PC-3 (cell line): ENCODE measurements around the gene SLC44A5. TPM values are rescaled to one million over a fixed set of nuclear protein-coding genes. Genes with fewer than 3 reads are reported as not detected.

Experiments
- ATAC-seq: fragments of 200-7000 bp; cut with Tn5 transposase; 2 replicates; pipeline ENCODE4 v1.9.1; 2020; ENCODE audit warnings: mild to moderate bottlenecking, moderate library complexity
- BruUV-seq: library from RNA; stranded (reverse); fragments of 400-500 nt; replicated peaks from 2 replicates; lab custom pipeline; 2021; lab: Mats Ljungman, UMichigan
- CTCF ChIA-PET: fragments of 300-600 bp; sonication (Branson Sonifier 250); formaldehyde crosslinking; loops from one replicate; lab custom pipeline; 2022; ENCODE audit warnings: antibody characterized with exemption; lab: Charles Lee
- POLR2A ChIA-PET: fragments of 300-600 bp; sonication (Branson Sonifier 250); formaldehyde crosslinking; loops from one replicate; lab custom pipeline; 2022; ENCODE audit warnings: antibody characterized with exemption; ENCODE audit not compliant: unreplicated experiment; lab: Charles Lee
- DNase-seq: peaks from one replicate; pipeline ENCODE4 v3.0.0-alpha.2; 2015
- H2AFZ ChIP-seq: fragments of 300-600 bp; sonication (generic); 2 replicates; pipeline ENCODE4 v1.6.0; 2016; ENCODE audit warnings: antibody characterized with exemption, low read length
- H3F3A ChIP-seq: fragments of 300-600 bp; sonication (generic); one replicate; pipeline ENCODE4 v1.6.0; 2017; ENCODE audit warnings: antibody characterized with exemption, low read length, control low read depth, mild to moderate bottlenecking; ENCODE audit not compliant: unreplicated experiment
- H3K27ac ChIP-seq: fragments of 300-600 bp; sonication (generic); 2 replicates; pipeline ENCODE4 v1.5.1; 2016; ENCODE audit warnings: mild to moderate bottlenecking, low read length
- H3K27me3 ChIP-seq: fragments of 300-600 bp; sonication (generic); 2 replicates; pipeline ENCODE4 v1.6.1; 2016; ENCODE audit warnings: low read length, mixed read lengths
- H3K36me3 ChIP-seq: fragments of 300-600 bp; sonication (generic); 2 replicates; pipeline ENCODE4 v1.6.1; 2016; ENCODE audit warnings: low read depth, mixed run types, low read length, mixed read lengths
- H3K4me1 ChIP-seq: fragments of 300-600 bp; sonication (generic); 2 replicates; pipeline ENCODE4 v1.5.1; 2016; ENCODE audit warnings: low read length; ENCODE audit not compliant: insufficient read depth
- H3K4me2 ChIP-seq: fragments of 300-600 bp; sonication (generic); 2 replicates; pipeline ENCODE4 v1.6.0; 2016; ENCODE audit warnings: low read length
- H3K4me3 ChIP-seq: fragments of 300-600 bp; sonication (generic); 2 replicates; pipeline ENCODE4 v1.5.1; 2016; ENCODE audit warnings: mild to moderate bottlenecking, low read length, mixed read lengths
- H3K79me2 ChIP-seq: fragments of 300-600 bp; sonication (generic); 2 replicates; pipeline ENCODE4 v1.6.1; 2017; ENCODE audit warnings: low read length, mixed read lengths
- H3K9ac ChIP-seq: fragments of 300-600 bp; sonication (generic); 2 replicates; pipeline ENCODE4 v1.6.0; 2016; ENCODE audit warnings: mild to moderate bottlenecking, low read length
- H3K9me2 ChIP-seq: fragments of 300-600 bp; sonication (generic); replicated peaks from 2 replicates; pipeline ENCODE4 v1.6.1; 2016; ENCODE audit warnings: mixed run types, low read length, mixed read lengths
- H3K9me3 ChIP-seq: fragments of 300-600 bp; sonication (generic); 2 replicates; pipeline ENCODE4 v1.6.1; 2016; ENCODE audit warnings: low read length, mixed read lengths
- H4K20me1 ChIP-seq: fragments of 300-600 bp; sonication (generic); 2 replicates; pipeline ENCODE4 v1.6.1; 2016; ENCODE audit warnings: low read length, mixed read lengths
- CTCF ChIP-seq: fragments of 300-600 bp; sonication (generic); conservative IDR thresholded peaks from 2 replicates; pipeline ENCODE4 v1.5.1; 2017; ENCODE audit warnings: antibody characterized with exemption, low read depth, mild to moderate bottlenecking, low read length
- EZH2 ChIP-seq: fragments of 300-600 bp; sonication (generic); IDR thresholded peaks from one replicate; pipeline ENCODE4 v1.6.1; 2017; ENCODE audit warnings: antibody characterized with exemption, mild to moderate bottlenecking, low read length; ENCODE audit not compliant: unreplicated experiment
- EZH2phosphoT487 ChIP-seq: fragments of 300-600 bp; sonication (generic); IDR thresholded peaks from 2 replicates; pipeline ENCODE4 v1.6.1; 2018; ENCODE audit warnings: mild to moderate bottlenecking, antibody characterized with exemption, low read length, borderline replicate concordance
- intact Hi-C: fragments of 100-400 bp; cut with micrococcal nuclease; formaldehyde crosslinking; loops from 2 replicates; pipeline ENCODE4 v1.9.0; 2023
- total RNA-seq: library from RNA; depleted of rRNA; stranded (reverse); fragments of >200 nt; gene quantifications from 2 replicates; pipeline ENCODE4 v1.2.3, GENCODE V29; 2014

SLC44A5 gene
- total RNA-seq, 1 experiment from 2014 or later, result not detected

GRCh38 chr1:75308365-75308764, 302.5 kb downstream of the SLC44A5 start:
- no peak for ATAC-seq
- H3F3A ChIP-seq, result no peaks in the 10 kb centered on the region
- ChIA-PET POLR2A (no interaction called here), CTCF (no interaction called here)
- TF ChIP-seq EZH2 (no peak), EZH2phosphoT487 (no peak), CTCF (no peak)
- no TSS peak for BruUV-seq
- no peak overlapping the region for H3K4me2 ChIP-seq
- no peaks in the 10 kb centered on the region for H3K79me2 ChIP-seq
- no peak overlapping the region for H2AFZ ChIP-seq
- H3K4me3 ChIP-seq, result no peak overlapping the region
- H3K9me3 ChIP-seq, result no peaks in the 10 kb centered on the region
- no peaks in the 10 kb centered on the region for H3K9me2 ChIP-seq
- H3K36me3 ChIP-seq, result no peaks in the 10 kb centered on the region
- intact Hi-C loops, result no loop called here
- H4K20me1 ChIP-seq, result no peaks in the 10 kb centered on the region
- no peaks in the 10 kb centered on the region for H3K4me1 ChIP-seq
- no peak overlapping the region for H3K27ac ChIP-seq
- H3K9ac ChIP-seq, result no peak overlapping the region
- no peak for DNase-seq
- H3K27me3 ChIP-seq, result peaks cover 35% of the 10 kb centered on the region

GRCh38 chr1:75305061-75305460, 305.9 kb downstream of the SLC44A5 start:
- Histone ChIP-seq H3K79me2 (no peaks in the 10 kb centered on the region), H2AFZ (no peak overlapping the region), H3K4me3 (no peak overlapping the region), H4K20me1 (no peaks in the 10 kb centered on the region), H3F3A (no peaks in the 10 kb centered on the region), H3K27me3 (peaks cover 40% of the 10 kb centered on the region), H3K27ac (no peak overlapping the region), H3K36me3 (no peaks in the 10 kb centered on the region), H3K9me3 (no peaks in the 10 kb centered on the region), H3K9me2 (no peaks in the 10 kb centered on the region), H3K4me1 (no peaks in the 10 kb centered on the region), H3K9ac (no peak overlapping the region), H3K4me2 (no peak overlapping the region)
- DNase-seq (no peak), ATAC-seq (no peak)
- TF ChIP-seq EZH2, result no peak
- no peak for TF ChIP-seq EZH2phosphoT487
- TF ChIP-seq CTCF, result no peak
- no TSS peak for BruUV-seq
- intact Hi-C loops, result no loop called here
- ChIA-PET POLR2A (no interaction called here), CTCF (no interaction called here)

GRCh38 chr1:75293270-75293669, 317.6 kb downstream of the SLC44A5 start:
- ChIA-PET POLR2A (no interaction called here), CTCF (no interaction called here)
- Histone ChIP-seq H3K79me2 (no peaks in the 10 kb centered on the region), H3K4me3 (no peak overlapping the region), H3F3A (no peaks in the 10 kb centered on the region), H3K4me1 (no peaks in the 10 kb centered on the region), H3K9ac (no peak overlapping the region), H4K20me1 (no peaks in the 10 kb centered on the region), H3K36me3 (no peaks in the 10 kb centered on the region), H3K4me2 (no peak overlapping the region), H3K9me3 (no peaks in the 10 kb centered on the region), H3K27me3 (peaks cover 8% of the 10 kb centered on the region), H3K27ac (no peak overlapping the region), H2AFZ (no peak overlapping the region), H3K9me2 (no peaks in the 10 kb centered on the region)
- TF ChIP-seq EZH2, result no peak
- no peak for TF ChIP-seq EZH2phosphoT487
- TF ChIP-seq CTCF, result no peak
- intact Hi-C loops, result no loop called here
- no TSS peak for BruUV-seq
- DNase-seq, result no peak
- no peak for ATAC-seq
